Measurements from ENCODE around the gene ACACA.

The ACACA gene

DNA sequence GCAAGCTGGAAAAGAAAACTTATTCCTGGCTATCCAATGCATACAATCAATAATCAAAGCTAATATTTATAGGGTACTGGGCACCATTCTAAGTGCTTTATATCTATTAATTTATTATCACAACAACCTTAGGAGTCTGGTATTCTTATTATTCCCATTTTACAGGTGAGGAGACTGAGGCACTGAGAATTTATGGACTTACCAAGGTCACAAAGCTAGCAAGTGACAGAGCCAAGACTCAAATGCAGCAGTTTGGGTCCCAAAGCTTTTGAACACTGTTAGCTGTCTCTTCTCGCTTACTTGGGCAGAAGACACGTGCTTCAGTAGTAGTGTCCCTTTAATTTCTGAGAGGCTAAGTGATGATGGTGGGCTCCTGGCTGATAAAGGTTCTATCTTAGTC lies 305.3 kb downstream of the ACACA start:
- ChIA-PET CTCF (interaction anchor here (0.6 to 0.7 kb wide), 2 partner anchors 88 to 475 kb away, joined by 3 to 4 read pairs; no protein-coding TSS in a partner anchor), POLR2A (no interaction called here)
- Histone ChIP-seq H3K36me3 (ENCODE audit: control insufficient read depth in 2 of 2, insufficient read depth in 1 of 2, low read length in 2 of 2) (peaks cover 34 to 44% of the 10 kb centered on the region in 2 experiments), H3K4me3 (ENCODE audit: low read depth, low read length) (no peak overlapping the region), H3K9me3 (ENCODE audit: control insufficient read depth, insufficient read depth, low read depth, low read length) (no peaks in the 10 kb centered on the region), H3K4me1 (ENCODE audit: control insufficient read depth, insufficient read depth, low read length) (peaks cover 3% of the 10 kb centered on the region), H3K27ac (ENCODE audit: extremely low read depth, low read depth, low read length) (no peak overlapping the region)
- TF ChIP-seq ZNF544 (tag by site-specific recombination; IDR thresholded peaks at IDR 0.05) = no peak
- TF ChIP-seq ZNF169 (tag by site-specific recombination; IDR thresholded peaks at IDR 0.05) = no peak
- TF ChIP-seq PRDM10 (tag by site-specific recombination; IDR thresholded peaks at IDR 0.05) = no peak
- no peak for TF ChIP-seq ZNF138 (tag by site-specific recombination; IDR thresholded peaks at IDR 0.05; ENCODE audit: borderline replicate concordance)
- TF ChIP-seq, protein P1, sequence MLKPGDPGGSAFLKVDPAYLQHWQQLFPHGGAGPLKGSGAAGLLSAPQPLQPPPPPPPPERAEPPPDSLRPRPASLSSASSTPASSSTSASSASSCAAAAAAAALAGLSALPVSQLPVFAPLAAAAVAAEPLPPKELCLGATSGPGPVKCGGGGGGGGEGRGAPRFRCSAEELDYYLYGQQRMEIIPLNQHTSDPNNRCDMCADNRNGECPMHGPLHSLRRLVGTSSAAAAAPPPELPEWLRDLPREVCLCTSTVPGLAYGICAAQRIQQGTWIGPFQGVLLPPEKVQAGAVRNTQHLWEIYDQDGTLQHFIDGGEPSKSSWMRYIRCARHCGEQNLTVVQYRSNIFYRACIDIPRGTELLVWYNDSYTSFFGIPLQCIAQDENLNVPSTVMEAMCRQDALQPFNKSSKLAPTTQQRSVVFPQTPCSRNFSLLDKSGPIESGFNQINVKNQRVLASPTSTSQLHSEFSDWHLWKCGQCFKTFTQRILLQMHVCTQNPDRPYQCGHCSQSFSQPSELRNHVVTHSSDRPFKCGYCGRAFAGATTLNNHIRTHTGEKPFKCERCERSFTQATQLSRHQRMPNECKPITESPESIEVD (tag by site-specific recombination; IDR thresholded peaks at IDR 0.05) = no peak
- TF ChIP-seq, protein P2, sequence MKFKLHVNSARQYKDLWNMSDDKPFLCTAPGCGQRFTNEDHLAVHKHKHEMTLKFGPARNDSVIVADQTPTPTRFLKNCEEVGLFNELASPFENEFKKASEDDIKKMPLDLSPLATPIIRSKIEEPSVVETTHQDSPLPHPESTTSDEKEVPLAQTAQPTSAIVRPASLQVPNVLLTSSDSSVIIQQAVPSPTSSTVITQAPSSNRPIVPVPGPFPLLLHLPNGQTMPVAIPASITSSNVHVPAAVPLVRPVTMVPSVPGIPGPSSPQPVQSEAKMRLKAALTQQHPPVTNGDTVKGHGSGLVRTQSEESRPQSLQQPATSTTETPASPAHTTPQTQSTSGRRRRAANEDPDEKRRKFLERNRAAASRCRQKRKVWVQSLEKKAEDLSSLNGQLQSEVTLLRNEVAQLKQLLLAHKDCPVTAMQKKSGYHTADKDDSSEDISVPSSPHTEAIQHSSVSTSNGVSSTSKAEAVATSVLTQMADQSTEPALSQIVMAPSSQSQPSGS (tag by site-specific recombination; IDR thresholded peaks at IDR 0.05; ENCODE audit: low read depth) = no peak
- TF ChIP-seq, protein P3, sequence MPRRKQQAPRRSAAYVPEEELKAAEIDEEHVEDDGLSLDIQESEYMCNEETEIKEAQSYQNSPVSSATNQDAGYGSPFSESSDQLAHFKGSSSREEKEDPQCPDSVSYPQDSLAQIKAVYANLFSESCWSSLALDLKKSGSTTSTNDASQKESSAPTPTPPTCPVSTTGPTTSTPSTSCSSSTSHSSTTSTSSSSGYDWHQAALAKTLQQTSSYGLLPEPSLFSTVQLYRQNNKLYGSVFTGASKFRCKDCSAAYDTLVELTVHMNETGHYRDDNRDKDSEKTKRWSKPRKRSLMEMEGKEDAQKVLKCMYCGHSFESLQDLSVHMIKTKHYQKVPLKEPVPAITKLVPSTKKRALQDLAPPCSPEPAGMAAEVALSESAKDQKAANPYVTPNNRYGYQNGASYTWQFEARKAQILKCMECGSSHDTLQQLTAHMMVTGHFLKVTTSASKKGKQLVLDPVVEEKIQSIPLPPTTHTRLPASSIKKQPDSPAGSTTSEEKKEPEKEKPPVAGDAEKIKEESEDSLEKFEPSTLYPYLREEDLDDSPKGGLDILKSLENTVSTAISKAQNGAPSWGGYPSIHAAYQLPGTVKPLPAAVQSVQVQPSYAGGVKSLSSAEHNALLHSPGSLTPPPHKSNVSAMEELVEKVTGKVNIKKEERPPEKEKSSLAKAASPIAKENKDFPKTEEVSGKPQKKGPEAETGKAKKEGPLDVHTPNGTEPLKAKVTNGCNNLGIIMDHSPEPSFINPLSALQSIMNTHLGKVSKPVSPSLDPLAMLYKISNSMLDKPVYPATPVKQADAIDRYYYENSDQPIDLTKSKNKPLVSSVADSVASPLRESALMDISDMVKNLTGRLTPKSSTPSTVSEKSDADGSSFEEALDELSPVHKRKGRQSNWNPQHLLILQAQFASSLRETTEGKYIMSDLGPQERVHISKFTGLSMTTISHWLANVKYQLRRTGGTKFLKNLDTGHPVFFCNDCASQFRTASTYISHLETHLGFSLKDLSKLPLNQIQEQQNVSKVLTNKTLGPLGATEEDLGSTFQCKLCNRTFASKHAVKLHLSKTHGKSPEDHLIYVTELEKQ (tag by site-specific recombination; IDR thresholded peaks at IDR 0.05; ENCODE audit: borderline replicate concordance) = no peak
- TF ChIP-seq ZNF132 (tag by site-specific recombination; IDR thresholded peaks at IDR 0.05; ENCODE audit: borderline replicate concordance) = no peak
- no peak for TF ChIP-seq MZF1 (tag by site-specific recombination; IDR thresholded peaks at IDR 0.05; ENCODE audit: borderline replicate concordance)
- no peak for TF ChIP-seq GLI2 (tag by site-specific recombination; IDR thresholded peaks at IDR 0.05; ENCODE audit: borderline replicate concordance, low read depth)
- TF ChIP-seq ZNF324 (tag by site-specific recombination; IDR thresholded peaks at IDR 0.05) = no peak
- no peak for TF ChIP-seq ZNF510 (tag by site-specific recombination; IDR thresholded peaks at IDR 0.05; ENCODE audit: insufficient replicate concordance)
- TF ChIP-seq ZNF654 (tag by site-specific recombination; IDR thresholded peaks at IDR 0.05; ENCODE audit: low read depth) = no peak
- no peak for TF ChIP-seq ZNF670 (tag by site-specific recombination; IDR thresholded peaks at IDR 0.05; ENCODE audit: low read depth)
- TF ChIP-seq ZNF549 (tag by site-specific recombination; IDR thresholded peaks at IDR 0.05) = no peak
- TF ChIP-seq ZNF529 (tag by site-specific recombination; IDR thresholded peaks at IDR 0.05; ENCODE audit: insufficient replicate concordance) = no peak

All from HEK293 (cell line).